Fibroblast of skin of abdomen (primary cell): ENCODE data around the gene RGS7.
"Not testable (repeated sequence)": the region's sequence is repeated elsewhere in the genome, so short reads cannot be mapped to it uniquely, and the experiment has no call there.

Experiments
- DNase-seq: peaks from one replicate; pipeline ENCODE4 v3.0.0-alpha.2; 2013

The RGS7 gene

DNA sequence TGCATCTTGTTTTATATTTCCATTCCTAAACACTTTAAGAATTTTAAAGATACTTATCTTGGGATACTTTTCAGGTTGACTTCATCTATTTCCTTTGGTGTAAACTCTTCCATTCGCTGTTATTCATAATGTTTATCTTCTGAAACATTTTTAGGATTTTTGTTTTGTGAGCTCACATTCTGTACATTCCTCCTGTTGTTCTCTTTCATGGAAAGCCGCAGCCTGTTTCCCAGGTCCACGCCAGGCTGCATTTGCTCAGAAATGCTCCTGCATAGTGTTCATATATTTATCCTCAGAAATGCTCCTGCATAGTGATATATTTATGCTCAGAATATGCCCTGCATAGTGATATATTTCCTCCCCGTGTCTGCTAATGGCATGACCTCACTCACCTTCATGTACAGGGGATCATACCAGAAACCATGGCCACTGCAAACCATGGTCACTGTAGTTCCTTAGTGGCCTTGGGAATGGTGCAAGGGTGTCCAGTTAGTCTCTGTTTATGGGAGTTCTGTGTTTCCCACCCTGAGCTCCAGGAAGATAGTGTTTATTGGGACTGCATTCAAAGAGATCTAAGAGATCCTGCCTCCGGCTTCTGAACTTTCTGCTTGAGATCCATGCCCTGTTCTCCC is 591.2 kb downstream of the RGS7 start:
- DNase-seq, result peak; percentile 74

DNA sequence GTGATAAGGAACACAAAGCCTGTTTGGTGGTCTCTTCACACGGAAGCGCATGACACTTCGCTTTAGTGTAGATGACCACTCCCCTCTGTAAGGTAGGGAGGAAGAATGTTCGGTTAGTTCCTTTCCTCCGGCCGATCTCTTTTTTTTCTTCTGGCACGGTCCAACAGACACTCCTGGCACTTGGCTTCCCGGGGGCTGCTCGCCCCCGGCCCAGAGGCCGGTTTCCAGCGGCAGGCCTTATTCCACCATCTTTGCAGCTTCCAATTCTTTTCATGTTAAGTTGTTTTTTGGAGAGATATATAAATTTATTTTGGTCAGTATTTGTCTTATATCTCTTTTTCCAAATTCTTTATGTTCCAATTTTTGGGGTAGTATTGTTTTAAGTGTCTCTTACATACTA is 593.2 kb downstream of the RGS7 start:
- no peak for DNase-seq

DNA sequence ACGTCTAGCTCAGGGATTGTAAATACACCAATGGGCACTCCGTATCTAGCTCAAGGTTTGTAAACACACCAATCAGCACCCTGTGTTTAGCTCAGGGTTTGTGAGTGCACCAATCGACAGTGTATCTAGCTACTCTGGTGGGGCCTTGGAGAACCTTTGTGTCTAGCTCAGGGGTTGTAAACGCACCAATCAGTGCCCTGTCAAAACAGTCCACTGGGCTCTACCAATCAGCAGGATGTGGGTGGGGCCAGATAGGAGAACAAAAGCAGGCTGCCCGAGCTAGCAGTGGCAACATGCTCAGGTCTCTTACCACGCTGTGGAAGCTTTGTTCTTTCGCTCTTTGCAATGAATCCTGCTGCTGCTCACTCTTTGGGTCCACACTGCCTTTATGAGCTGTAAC is 593.9 kb downstream of the RGS7 start:
- not testable (repeated sequence) for DNase-seq

DNA sequence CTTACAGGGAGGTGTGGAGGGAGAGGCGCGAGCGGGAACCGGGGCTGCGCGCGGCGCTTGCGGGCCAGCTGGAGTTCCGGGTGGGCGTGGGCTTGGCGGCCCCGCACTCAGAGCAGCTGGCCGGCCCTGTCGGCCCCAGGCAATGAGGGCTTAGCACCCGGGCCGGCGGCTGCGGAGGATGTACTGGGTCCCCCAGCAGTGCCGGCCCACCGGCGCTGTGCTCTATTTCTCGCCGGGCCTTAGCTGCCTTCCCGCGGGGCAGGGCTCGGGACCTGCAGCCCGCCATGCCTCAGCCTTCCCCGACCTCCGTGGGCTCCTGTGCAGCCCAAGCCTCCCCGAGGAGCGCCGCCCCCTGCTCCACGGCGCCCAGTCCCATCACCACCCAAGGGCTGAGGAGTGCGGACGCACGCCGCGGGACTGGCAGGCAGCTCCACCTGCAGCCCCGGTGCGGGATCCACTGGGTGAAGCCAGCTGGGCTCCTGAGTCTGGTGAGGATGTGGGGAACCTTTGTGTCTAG is 594.5 kb downstream of the RGS7 start:
- DNase-seq, result not testable (repeated sequence)

DNA sequence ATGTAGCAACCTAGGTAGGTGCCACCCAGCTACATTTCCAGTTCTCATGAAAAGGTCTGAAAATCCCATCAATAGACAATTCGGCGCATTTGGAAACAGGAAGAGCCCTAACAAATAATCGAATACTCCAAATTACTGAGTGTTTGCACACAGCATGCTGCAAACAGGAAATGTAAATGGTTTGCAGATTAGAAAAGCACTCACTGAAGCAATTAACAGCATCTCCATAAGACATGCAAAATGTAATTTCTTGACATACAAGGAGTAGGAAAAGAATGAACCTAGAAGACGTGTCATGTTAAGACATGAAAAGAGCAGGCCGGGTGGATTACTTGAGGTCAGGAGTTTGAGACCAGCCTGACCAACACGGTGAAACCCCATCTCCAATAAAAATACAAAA is 598.2 kb downstream of the RGS7 start:
- DNase-seq, result not testable (repeated sequence)

DNA sequence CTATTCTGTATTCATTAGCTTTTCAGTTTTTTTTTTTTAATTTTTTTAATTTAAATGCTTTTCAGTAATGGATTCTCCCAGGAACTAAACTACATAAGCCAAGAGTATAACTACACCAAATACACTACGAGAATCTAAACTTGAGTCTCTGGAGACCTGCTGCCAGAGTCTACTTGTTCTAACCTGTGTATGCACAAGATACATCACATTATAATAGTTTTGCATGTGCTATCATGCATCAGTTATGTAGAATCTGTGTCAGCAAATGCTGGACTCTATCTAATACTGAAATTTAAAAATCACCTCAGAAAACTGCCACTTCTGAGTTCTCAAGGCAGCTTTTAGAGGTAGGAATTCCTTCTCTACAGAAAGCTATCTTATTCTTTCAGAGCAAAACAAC is 598.7 kb downstream of the RGS7 start:
- no peak for DNase-seq

DNA sequence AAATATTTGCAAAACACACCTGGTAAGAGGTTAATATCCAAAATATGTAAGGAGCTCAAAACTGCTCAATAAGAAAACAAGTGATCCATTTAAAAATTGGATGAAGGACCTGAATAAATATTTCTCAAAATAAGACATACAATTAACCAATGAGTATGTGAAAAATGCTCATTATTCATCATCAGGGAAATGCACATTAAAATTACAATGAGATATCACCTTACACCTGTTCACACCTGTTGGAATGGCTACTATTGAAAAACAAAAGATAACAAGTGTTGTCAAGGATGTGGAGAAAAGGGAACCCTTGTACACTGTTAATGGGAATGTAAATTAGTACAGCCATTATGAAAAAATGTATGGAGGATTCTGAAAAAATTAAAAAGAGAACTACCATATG is 609.1 kb downstream of the RGS7 start:
- DNase-seq, result no peak

DNA sequence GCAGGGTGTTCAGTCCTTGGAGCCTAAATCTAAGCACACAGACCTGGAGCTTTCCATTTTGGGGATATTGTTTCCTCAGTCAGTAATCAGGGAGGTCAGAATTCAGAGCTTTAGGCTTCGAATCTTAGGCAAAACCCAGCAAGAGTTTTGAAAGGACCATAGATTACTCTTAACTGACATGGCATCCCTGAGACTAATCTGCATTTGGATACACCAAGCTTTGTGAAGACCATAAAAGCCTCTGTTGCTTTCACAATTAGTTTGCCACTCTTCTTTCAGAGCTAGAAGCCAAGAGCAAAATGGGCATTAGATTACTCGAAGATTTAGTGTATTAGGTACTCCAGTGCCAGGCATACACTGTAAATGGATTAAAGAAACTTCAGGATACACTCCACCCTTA is 613.3 kb downstream of the RGS7 start:
- no peak for DNase-seq

DNA sequence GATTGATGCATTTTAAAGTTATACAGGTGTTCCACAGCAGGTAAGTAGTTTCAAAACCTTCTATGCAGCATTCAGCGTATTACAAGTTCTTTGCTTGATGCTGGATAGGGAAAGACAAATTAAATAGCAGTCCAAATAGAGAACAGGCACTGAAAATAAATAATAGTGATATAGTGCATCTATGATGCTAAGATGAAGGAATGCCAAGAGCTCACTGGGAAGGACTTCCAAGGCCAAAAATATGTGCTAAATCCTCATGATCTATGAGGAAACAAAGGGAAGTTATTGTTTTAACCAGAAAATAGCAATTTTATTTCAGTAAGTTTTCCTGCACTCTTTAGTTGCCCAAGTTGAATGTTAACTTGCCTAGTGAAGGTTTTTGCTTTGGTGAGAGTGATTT is 617.3 kb downstream of the RGS7 start:
- DNase-seq, result peak; percentile 37

DNA sequence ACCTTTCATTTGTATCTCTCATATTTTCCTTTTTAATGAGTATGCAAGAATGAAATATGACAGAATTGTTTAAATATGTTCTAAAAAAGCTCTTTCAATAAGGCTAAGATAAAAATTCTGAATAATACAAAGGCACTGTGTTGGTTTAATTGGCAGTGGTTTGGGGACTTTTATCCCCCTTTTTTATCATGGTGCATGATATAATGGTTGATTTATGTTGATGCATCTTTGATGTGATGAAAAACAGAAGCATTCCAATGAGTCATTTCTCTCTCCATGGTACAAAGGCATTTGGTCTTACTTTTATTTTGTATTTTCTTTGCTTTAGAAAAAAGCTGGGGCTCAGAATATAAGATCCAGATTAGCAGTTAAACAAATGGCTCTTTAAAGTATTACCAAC is 617.9 kb downstream of the RGS7 start:
- DNase-seq, result peak; percentile 50

DNA sequence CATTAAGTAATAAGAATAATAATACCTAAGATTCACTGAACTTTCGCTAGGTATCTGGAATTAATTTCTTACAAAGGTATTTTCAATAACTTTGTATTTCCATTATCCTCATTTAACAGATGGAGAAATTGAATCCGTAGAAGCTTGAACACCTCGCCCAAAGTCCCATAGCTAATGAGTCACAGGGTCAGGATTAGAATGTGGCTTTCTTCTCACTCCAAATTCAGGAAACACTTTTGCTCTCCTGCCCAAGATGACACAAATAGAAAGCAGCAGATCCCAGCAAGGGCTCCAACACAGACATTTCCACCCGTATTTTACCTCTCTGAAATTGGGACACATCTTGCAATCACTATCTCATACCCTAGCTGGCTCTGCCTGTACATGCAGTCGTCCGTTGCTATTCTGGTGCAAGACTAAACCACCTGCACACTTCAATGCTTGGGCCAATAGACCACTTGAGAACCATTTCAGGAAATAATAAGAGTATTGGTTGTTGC is 619.2 kb downstream of the RGS7 start:
- no peak for DNase-seq

DNA sequence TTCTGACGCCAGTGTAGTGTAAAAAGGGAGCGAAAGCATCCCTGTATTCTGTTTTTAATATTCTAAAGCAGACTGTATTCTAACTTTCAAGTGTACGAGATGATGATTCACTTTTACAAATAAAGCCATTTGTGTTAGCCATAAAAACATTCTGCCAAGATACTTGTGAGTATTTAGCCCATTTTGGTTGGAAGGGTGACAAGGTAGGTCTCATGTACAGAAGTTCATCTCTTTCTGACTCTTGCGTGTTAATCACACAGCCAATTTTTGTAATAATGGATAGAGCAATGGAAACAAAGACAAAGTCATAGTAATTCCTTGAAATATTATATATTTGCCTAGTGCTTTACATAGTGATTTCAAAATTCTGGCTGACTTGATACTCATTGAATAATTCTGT is 619.7 kb downstream of the RGS7 start:
- DNase-seq, result peak; percentile 28

DNA sequence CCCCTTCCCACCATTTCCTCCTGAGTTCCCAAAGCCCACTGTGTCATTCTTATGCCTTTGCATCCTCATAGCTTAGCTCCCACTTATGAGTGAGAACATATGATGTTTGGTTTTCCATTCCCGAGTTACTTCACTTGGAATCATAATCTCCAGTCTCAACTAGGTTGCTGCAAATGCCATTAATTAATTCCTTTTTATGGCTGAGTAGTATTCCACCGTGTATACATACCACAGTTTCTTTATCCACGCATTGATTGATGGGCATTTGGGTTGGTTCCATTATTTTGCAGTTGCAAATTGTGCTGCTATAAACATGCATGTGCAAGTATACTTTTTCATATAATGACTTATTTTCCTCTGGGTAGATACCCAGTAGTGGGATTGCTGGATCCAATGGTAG is 622.3 kb downstream of the RGS7 start:
- DNase-seq, result not testable (repeated sequence)

DNA sequence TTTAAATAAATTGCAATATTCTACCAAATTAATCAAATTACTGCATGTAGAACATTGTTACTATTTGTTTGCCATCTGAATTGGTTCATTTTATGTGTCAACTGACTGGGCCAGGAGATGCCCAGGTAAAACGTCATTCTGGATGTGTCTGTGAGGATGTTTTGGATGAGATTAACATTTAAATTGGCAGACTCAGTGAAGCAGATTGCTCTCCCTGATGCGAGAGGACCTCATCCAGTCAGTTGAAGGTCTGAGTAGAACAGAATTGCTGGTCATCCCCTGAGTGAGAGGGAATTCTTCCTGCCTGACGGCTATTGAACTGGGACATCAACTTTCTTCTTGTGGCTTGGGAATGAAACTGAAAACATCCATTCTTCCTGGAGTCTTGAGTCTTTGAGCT is 623.0 kb downstream of the RGS7 start:
- DNase-seq, result no peak

DNA sequence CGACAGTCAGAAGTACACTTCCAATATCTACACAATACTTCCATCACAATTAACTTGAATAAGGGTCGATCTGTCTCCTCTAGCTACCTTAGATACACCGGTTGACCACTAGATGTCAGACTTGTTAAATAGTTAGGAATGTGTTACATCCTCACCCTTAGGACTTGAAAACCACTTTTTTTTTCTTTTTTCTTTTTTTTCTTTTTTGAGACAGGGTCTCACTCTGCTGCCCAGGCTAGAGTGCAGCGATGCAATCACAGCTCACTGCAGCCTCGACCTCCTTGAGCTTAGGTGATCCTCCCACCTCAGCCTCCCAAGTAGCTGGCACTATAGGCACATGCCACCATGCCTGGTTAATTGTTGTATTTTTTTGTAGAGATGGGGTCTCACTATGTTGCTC is 624.6 kb downstream of the RGS7 start:
- peak; percentile 73 for DNase-seq
